Stomach (tissue), 9 donors: Measurements from ENCODE around the gene FGGY. TPM values are rescaled to one million over a fixed set of nuclear protein-coding genes. Genes with fewer than 3 reads are reported as not detected.

ENCODE experiments used
- DNase-seq, 2 donors: peaks; one replicate each; pipeline versions ENCODE4 v3.0.0 to v3.0.0-alpha.2; 2013 to 2019
- H3K27ac ChIP-seq, 5 donors: fragments of 200-600 bp in 4 of 5; sonication (generic) in 4 of 5; one replicate each; pipeline ENCODE4 v1.5.1; 2013 to 2019; ENCODE audit warnings: mild to moderate bottlenecking in 1 of 5, moderate library complexity in 1 of 5
- H3K27me3 ChIP-seq, 3 donors: fragments of 200-600 bp; sonication (generic); one replicate each; pipeline ENCODE4 v1.5.1; 2017 to 2019; ENCODE audit warnings: mixed run types in 1 of 3
- H3K36me3 ChIP-seq, 4 donors: fragments of 200-600 bp; sonication (generic); 1 replicate in 3 of 4; 2 replicates in 1 of 4; pipeline ENCODE4 v1.5.1; 2016 to 2019
- H3K4me1 ChIP-seq, 4 donors: fragments of 200-600 bp; sonication (generic); one replicate each; pipeline ENCODE4 v1.5.1; 2016 to 2019
- H3K4me3 ChIP-seq, 4 donors: fragments of 200-600 bp; sonication (generic) in 3 of 4; one replicate each; pipeline ENCODE4 v1.5.1; 2016 to 2019; ENCODE audit warnings: mild to moderate bottlenecking in 1 of 4
- H3K9me3 ChIP-seq, 4 donors: fragments of 200-600 bp; sonication (generic); one replicate each; pipeline ENCODE4 v1.5.1; 2016 to 2019
- CTCF ChIP-seq, 7 experiments: fragments of 450-650 bp in 4 of 7; fragments of 200-600 bp in 3 of 7; sonication (generic) in 3 of 7; IDR thresholded peaks; one replicate each; pipeline ENCODE4 v1.5.1; 2016 to 2019; ENCODE audit warnings: antibody characterized with exemption in 7 of 7, control low read depth in 2 of 7, mild to moderate bottlenecking in 1 of 7
- EP300 ChIP-seq: sonication (generic); formaldehyde crosslinking; IDR thresholded peaks from one replicate; pipeline ENCODE4 v1.6.1; 2017; ENCODE audit warnings: antibody characterized with exemption
- POLR2A ChIP-seq, 4 donors: fragments of 450-650 bp; IDR thresholded peaks; one replicate each; pipeline ENCODE4 v1.6.1; 2016; ENCODE audit warnings: antibody characterized with exemption in 4 of 4, control low read depth in 2 of 4, mild to moderate bottlenecking in 1 of 4, moderate library complexity in 1 of 4
- POLR2AphosphoS5 ChIP-seq, 3 donors: sonication (generic); formaldehyde crosslinking; IDR thresholded peaks; one replicate each; pipeline ENCODE4 v1.6.1; 2016; ENCODE audit warnings: antibody characterized with exemption in 3 of 3
- WGBS, 5 donors: extraction: QIAGEN DNeasy Blood & Tissue Kit in 3 of 5; methylation state at CpG; one replicate each; pipeline versions ENCODE4 v1.1.5 to v1.1.7; 2013 to 2018; 5-methylcytosine and 5-hydroxymethylcytosine counted together
- intact Hi-C: fragments of 100-400 bp; cut with DNase I; formaldehyde crosslinking; loops from one replicate; pipeline ENCODE4 v1.15.1; 2023; ENCODE audit warnings: low total_unique reads
- polyA plus RNA-seq, 3 donors: library from polyadenylated mRNA; stranded (reverse); fragments of 200-250 nt; gene quantifications; one replicate each; pipeline ENCODE4 v1.2.3, GENCODE V29; 2013
- total RNA-seq, 5 donors: library from RNA; depleted of rRNA; stranded (reverse); fragments of >200 nt; gene quantifications; one replicate each; pipeline versions ENCODE4 v1.1.0 to v1.2.3, GENCODE V29; 2014 to 2016
- donor health status: healthy with polysubstance abuse.
- donor health status: Bipolar disorder and iron deficiency.
- donor health status: healthy.

The FGGY gene
- total and polyA plus RNA-seq, 8 donors, result 6.2 to 40.6 (median 10.8) TPM

GRCh38 chr1:59360729-59361128 lies 63.8 kb downstream of the FGGY start:
- peaks cover 0 to 5% (median 0%) of the 10 kb centered on the region in 4 donors for H3K36me3 ChIP-seq
- no peaks in the 10 kb centered on the region for H3K27me3 ChIP-seq
- H3K9me3 ChIP-seq, result no peaks in the 10 kb centered on the region
- no peak overlapping the region for H3K4me3 ChIP-seq
- H3K4me1 ChIP-seq, result no peaks in the 10 kb centered on the region
- no peak for TF ChIP-seq POLR2A (IDR thresholded peaks at IDR 0.05)
- TF ChIP-seq CTCF (IDR thresholded peaks at IDR 0.05), result no peak
- TF ChIP-seq POLR2AphosphoS5 (IDR thresholded peaks at IDR 0.05), result no peak
- no peak for TF ChIP-seq EP300
- H3K27ac ChIP-seq, result no peak overlapping the region
- WGBS, 5 donors, result 93 to 98% (median 95%) methylated on average over 2 of the region's 2 CpGs
- no peak for DNase-seq
- intact Hi-C loops, result no loop called here

GRCh38 chr1:59361766-59362165 lies 64.9 kb downstream of the FGGY start:
- Histone ChIP-seq H3K36me3 (peaks cover 0 to 5% (median 0%) of the 10 kb centered on the region in 4 donors), H3K27me3 (no peaks in the 10 kb centered on the region), H3K9me3 (no peaks in the 10 kb centered on the region), H3K4me3 (no peak overlapping the region), H3K4me1 (no peaks in the 10 kb centered on the region), H3K27ac (no peak overlapping the region)
- DNase-seq, result peak in 1 of 2 donors; percentile 17
- intact Hi-C loops, result no loop called here
- WGBS, 5 donors, result 92 to 97% (median 94%) methylated on average over 8 of the region's 8 CpGs
- TF ChIP-seq CTCF (IDR thresholded peaks at IDR 0.05), result no peak
- TF ChIP-seq POLR2AphosphoS5 (IDR thresholded peaks at IDR 0.05), result no peak
- TF ChIP-seq EP300, result no peak
- TF ChIP-seq POLR2A (IDR thresholded peaks at IDR 0.05), result no peak

- DNase-seq, result no peak
- Histone ChIP-seq H3K27ac (no peak overlapping the region), H3K27me3 (no peaks in the 10 kb centered on the region), H3K4me3 (no peak overlapping the region), H3K4me1 (peaks cover 0 to 19% (median 8%) of the 10 kb centered on the region in 4 donors), H3K9me3 (no peaks in the 10 kb centered on the region), H3K36me3 (peaks cover 0 to 5% (median 0%) of the 10 kb centered on the region in 4 donors)
- intact Hi-C loops, result no loop called here
- no peak for TF ChIP-seq POLR2A (IDR thresholded peaks at IDR 0.05)
- TF ChIP-seq CTCF (IDR thresholded peaks at IDR 0.05), result no peak
- no peak for TF ChIP-seq EP300
- TF ChIP-seq POLR2AphosphoS5 (IDR thresholded peaks at IDR 0.05), result no peak
- WGBS, 5 donors, result 80 to 97% (median 93%) methylated on average over 2 of the region's 2 CpGs
Observed at GRCh38 chr1:59364037-59364436, 67.1 kb downstream of the FGGY start.

- Histone ChIP-seq H3K4me1 (peaks cover 0 to 19% (median 8%) of the 10 kb centered on the region in 4 donors), H3K36me3 (peaks cover 0 to 5% (median 0%) of the 10 kb centered on the region in 4 donors), H3K9me3 (no peaks in the 10 kb centered on the region), H3K27ac (peak overlapping the region in 4 of 5 donors; percentile 16 to 76 (median 70)), H3K27me3 (no peaks in the 10 kb centered on the region), H3K4me3 (no peak overlapping the region)
- DNase-seq, result no peak
- WGBS, 5 donors, result 79 to 85% (median 83%) methylated on average over 5 of the region's 5 CpGs
- TF ChIP-seq EP300 (no peak), POLR2AphosphoS5 (IDR thresholded peaks at IDR 0.05) (no peak), POLR2A (IDR thresholded peaks at IDR 0.05) (no peak), CTCF (IDR thresholded peaks at IDR 0.05) (no peak)
- intact Hi-C loops, result no loop called here
Observed at GRCh38 chr1:59366346-59366745, 69.5 kb downstream of the FGGY start.
